GM12878 (cell line): Measurements from ENCODE around the gene DMBX1. TPM values are rescaled to one million over a fixed set of nuclear protein-coding genes. Genes with fewer than 3 reads are reported as not detected.

Experiments used
- ATAC-seq: fragments of 200-7000 bp; cut with Tn5 transposase; 3 replicates; pipeline ENCODE4 v1.9.1; 2020; ENCODE audit warnings: mild to moderate bottlenecking, moderate library complexity
- BruUV-seq: library from RNA; stranded (reverse); fragments of 400-500 nt; replicated peaks from 2 replicates; lab custom pipeline; 2021; lab: Mats Ljungman, UMichigan
- CTCF ChIA-PET: fragments of 300-600 bp; sonication (Branson Sonifier 250); formaldehyde crosslinking; extraction: SDS; loops from one replicate; lab custom pipeline; 2021; ENCODE audit warnings: inconsistent platforms; lab: Yijun Ruan, JAX
- POLR2A ChIA-PET: fragments of 350-600 bp; formaldehyde crosslinking; extraction: SDS; loops from one replicate; lab custom pipeline; 2021; ENCODE audit warnings: inconsistent platforms; lab: Charles Lee
- RAD21 ChIA-PET: fragments of 300-600 bp; sonication (Branson Sonifier 250); formaldehyde crosslinking; loops from one replicate; lab custom pipeline; 2023; ENCODE audit warnings: antibody characterized with exemption; ENCODE audit not compliant: unreplicated experiment; lab: Charles Lee
- SMC1A ChIA-PET: fragments of 300-600 bp; sonication (Branson Sonifier 250); formaldehyde crosslinking; loops from one replicate; lab custom pipeline; 2023; ENCODE audit not compliant: unreplicated experiment, uncharacterized antibody; lab: Charles Lee
- DNase-seq: peaks from one replicate; pipeline ENCODE4 v3.0.0-alpha.2; 2011; ENCODE audit warnings: low read depth, low spot score
- FAIRE-seq: peaks from 3 replicates; lab custom pipeline; 2011; peaks lifted over from hg19 to GRCh38; lab: Jason Lieb, UNC
- H2AFZ ChIP-seq: 2 replicates; pipeline ENCODE4 v1.6.0; 2011; ENCODE audit warnings: low read depth, low read length, control low read depth; ENCODE audit not compliant: control insufficient read depth
- H3K27ac ChIP-seq: 2 replicates; pipeline ENCODE4 v1.5.1; 2011; ENCODE audit warnings: control low read depth; ENCODE audit not compliant: control insufficient read depth, insufficient read depth
- H3K27me3 ChIP-seq, 2 experiments: replicated peaks in 1 of 2; 2 replicates each; pipeline versions ENCODE4 v1.6.0 to v1.6.1; 2011; ENCODE audit warnings: low read length in 1 of 2; ENCODE audit not compliant: control insufficient read depth in 2 of 2, insufficient read depth in 2 of 2
- H3K36me3 ChIP-seq, 2 experiments: 2 replicates each; pipeline ENCODE4 v1.5.1; 2011; ENCODE audit warnings: low read length in 1 of 2; ENCODE audit not compliant: control insufficient read depth in 2 of 2, insufficient read depth in 2 of 2
- H3K4me1 ChIP-seq: 2 replicates; pipeline ENCODE4 v1.6.1; 2011; ENCODE audit warnings: mild to moderate bottlenecking, low read length, moderate library complexity, mixed read lengths; ENCODE audit not compliant: control insufficient read depth, insufficient read depth
- H3K4me2 ChIP-seq: 2 replicates; pipeline ENCODE4 v1.6.0; 2011; ENCODE audit warnings: control low read depth; ENCODE audit not compliant: control insufficient read depth, insufficient read depth
- H3K4me3 ChIP-seq: fragments of 200-600 bp; sonication (generic); 2 replicates; pipeline ENCODE4 v1.5.1; 2016
- H3K79me2 ChIP-seq: 2 replicates; pipeline ENCODE4 v1.6.0; 2011; ENCODE audit warnings: low read length; ENCODE audit not compliant: control insufficient read depth, insufficient read depth
- H3K9ac ChIP-seq: 2 replicates; pipeline ENCODE4 v1.8.0; 2011; ENCODE audit warnings: low read length, control low read depth, mixed read lengths; ENCODE audit not compliant: control insufficient read depth, insufficient read depth
- H3K9me3 ChIP-seq: replicated peaks from 3 replicates; pipeline ENCODE4 v1.5.1; 2011; ENCODE audit warnings: mild to moderate bottlenecking, low read length; ENCODE audit not compliant: control insufficient read depth, insufficient read depth
- H4K20me1 ChIP-seq: 2 replicates; pipeline ENCODE4 v1.6.0; 2011; ENCODE audit not compliant: control insufficient read depth, insufficient read depth
- EZH2 ChIP-seq: IDR thresholded peaks from 2 replicates; pipeline ENCODE4 v1.6.1; 2012; ENCODE audit warnings: low read depth, mild to moderate bottlenecking, control low read depth, inconsistent platforms, low read length, borderline replicate concordance; ENCODE audit not compliant: control insufficient read depth
- FOXK2 ChIP-seq: fragments of 450-650 bp; IDR thresholded peaks from 2 replicates; pipeline ENCODE4 v1.6.1; 2017; ENCODE audit warnings: mild to moderate bottlenecking, moderate library complexity
- HCFC1 ChIP-seq: fragments of 150-350 bp; IDR thresholded peaks from 2 replicates; pipeline ENCODE4 v1.6.1; 2014; ENCODE audit warnings: low read length
- HSF1 ChIP-seq: fragments of 150-350 bp; IDR thresholded peaks from 2 replicates; pipeline ENCODE4 v1.6.1; 2014; ENCODE audit warnings: mild to moderate bottlenecking, low read depth, low read length
- IKZF1 ChIP-seq: fragments of 450-650 bp; conservative IDR thresholded peaks from 2 replicates; pipeline ENCODE4 v1.6.1; 2017; ENCODE audit warnings: antibody characterized with exemption, mild to moderate bottlenecking
- IRF5 ChIP-seq: fragments of 450-650 bp; IDR thresholded peaks from 2 replicates; pipeline ENCODE4 v1.6.1; 2017; ENCODE audit warnings: borderline replicate concordance
- JUNB ChIP-seq: IDR thresholded peaks from 2 replicates; pipeline ENCODE4 v1.6.1; 2016; ENCODE audit warnings: antibody characterized with exemption, mild to moderate bottlenecking
- NFIC ChIP-seq: IDR thresholded peaks from 2 replicates; pipeline ENCODE4 v1.6.1; 2012; ENCODE audit warnings: low read depth, mild to moderate bottlenecking, inconsistent platforms, low read length, moderate library complexity
- NR2C1 ChIP-seq: fragments of 450-650 bp; IDR thresholded peaks from 2 replicates; pipeline ENCODE4 v1.6.1; 2017; ENCODE audit warnings: antibody characterized with exemption, mild to moderate bottlenecking, moderate library complexity
- RUNX3 ChIP-seq: IDR thresholded peaks from 2 replicates; pipeline ENCODE4 v1.6.1; 2012; ENCODE audit warnings: low read length, inconsistent platforms
- SRF ChIP-seq, 2 experiments: IDR thresholded peaks; 2 replicates each; pipeline ENCODE4 v1.6.1; 2011; ENCODE audit warnings: low read depth in 2 of 2, low read length in 2 of 2, mild to moderate bottlenecking in 1 of 2, moderate library complexity in 1 of 2
- ZBED1 ChIP-seq: IDR thresholded peaks from 2 replicates; pipeline ENCODE4 v1.6.1; 2016; ENCODE audit warnings: borderline replicate concordance
- ZNF207 ChIP-seq: fragments of 450-650 bp; IDR thresholded peaks from 2 replicates; pipeline ENCODE4 v1.6.1; 2014; ENCODE audit warnings: antibody characterized with exemption, mild to moderate bottlenecking, borderline replicate concordance
- ZNF24 ChIP-seq: fragments of 450-650 bp; IDR thresholded peaks from 2 replicates; pipeline ENCODE4 v1.6.1; 2017; ENCODE audit warnings: antibody characterized with exemption, mild to moderate bottlenecking
- WGBS: methylation state at CpG from one replicate; pipeline ENCODE4 v1.1.6; 2016; ENCODE audit warnings: low lambda C conversion rate; ENCODE audit not compliant: insufficient replicate concordance, insufficient coverage; ENCODE audit errors: missing lambda C conversion rate; 5-methylcytosine and 5-hydroxymethylcytosine counted together
- in situ Hi-C: fragments of 300-500 bp; cut with MboI; formaldehyde crosslinking; loops from 9 replicates; pipeline ENCODE4 v1.14.3; 2018; ENCODE audit warnings: mixed read lengths
- intact Hi-C: fragments of 100-400 bp; cut with micrococcal nuclease; formaldehyde crosslinking; loops from one replicate; pipeline ENCODE4 v1.14.2; 2022; ENCODE audit not compliant: unreplicated experiment
- polyA plus RNA-seq, 11 experiments: library from polyadenylated mRNA; depleted of rRNA in 4 of 11; unstranded in 6 of 11; stranded (reverse) in 5 of 11; fragments of >200 nt; fragmentation: Nextera tagmentation in 4 of 11; fragmentation: Illumina TruSeq in 1 of 11; extraction: Ambion mirVana in 4 of 11; extraction: Trizol in 1 of 11; gene quantifications; 1 replicate in 1 of 11; 2 replicates in 10 of 11; pipeline versions ENCODE4 v1.2.1 to v1.2.3, GENCODE V29; 2011 to 2016; ENCODE audit warnings: inconsistent platforms in 2 of 11, missing spikeins in 2 of 11, low read depth in 1 of 11
- total RNA-seq, 4 experiments: library from RNA; depleted of rRNA in 3 of 4; stranded (reverse); fragments of >200 nt in 3 of 4; fragmentation: Illumina TruSeq in 1 of 4; extraction: Trizol in 1 of 4; gene quantifications; 2 replicates each; pipeline versions ENCODE4 v1.2.1 to v1.2.3, GENCODE V29; 2013 to 2021
- TF ChIP-seq, protein P1 (sequence below): IDR thresholded peaks from 2 replicates; pipeline ENCODE4 v1.6.1; 2012; ENCODE audit warnings: low read depth, low read length, improper control_type of control experiment

The DMBX1 gene
- total and polyA plus RNA-seq, 10 of the 15 experiments (the other 5 are each of a cell fraction or from before 2014, with no cell fraction given): 0.03 TPM; not detected in 9

- Histone ChIP-seq H3K9ac (no peak overlapping the region), H3K27me3 (peaks cover 5 to 6% of the 10 kb centered on the region in 2 experiments; a peak in 3 of 4 replicates), H3K27ac (no peak overlapping the region), H3K4me2 (no peak overlapping the region), H3K36me3 (no peaks in the 10 kb centered on the region), H3K9me3 (no peaks in the 10 kb centered on the region), H2AFZ (no peak overlapping the region), H3K4me1 (no peaks in the 10 kb centered on the region), H3K79me2 (no peaks in the 10 kb centered on the region), H4K20me1 (no peaks in the 10 kb centered on the region), H3K4me3 (no peak overlapping the region)
- FAIRE-seq: no peak
- ChIA-PET SMC1A (no interaction called here), POLR2A (no interaction called here), CTCF (interaction anchor here (2.4 kb wide), 1 partner anchor 74 kb away, joined by 7 read pairs; no protein-coding TSS in a partner anchor), RAD21 (no interaction called here)
- in situ Hi-C loops: no loop called here
- ATAC-seq: no peak
- DNase-seq: no peak
- intact Hi-C loops: no loop called here
- no TSS peak for BruUV-seq
- 48% methylated on average over 14 of the region's 15 CpGs for WGBS
- TF ChIP-seq JUNB (no peak), EZH2 (no peak), SRF (IDR thresholded peaks at IDR 0.05; ENCODE audit: low read depth in 2 of 2, low read length in 2 of 2) (no peak), ZBED1 (no peak), IKZF1 (no peak), IRF5 (no peak)
Measured at GRCh38 chr1:46452931-46453325, 36.7 kb upstream of the DMBX1 start.

- DNase-seq: no peak
- POLR2A ChIA-PET: no interaction called here
- CTCF ChIA-PET: interaction anchor here (1.0 to 2.4 kb wide), 2 partner anchors 12 to 73 kb away, joined by 4 to 7 read pairs; no protein-coding TSS in a partner anchor
- intact Hi-C loops (no loop called here), in situ Hi-C loops (no loop called here)
- no peak for FAIRE-seq
- H3K4me3 ChIP-seq: no peak overlapping the region
- no TSS peak for BruUV-seq
- no peaks in the 10 kb centered on the region for H3K9me3 ChIP-seq
- RAD21 ChIA-PET: no interaction called here
- H4K20me1 ChIP-seq: no peaks in the 10 kb centered on the region
- peaks cover 5 to 6% of the 10 kb centered on the region in 2 experiments; a peak in 3 of 4 replicates for H3K27me3 ChIP-seq
- H3K4me2 ChIP-seq: no peak overlapping the region
- no peak overlapping the region for H2AFZ ChIP-seq
- SMC1A ChIA-PET: no interaction called here
- 0% methylated on average over 4 of the region's 4 CpGs for WGBS
- H3K79me2 ChIP-seq: no peaks in the 10 kb centered on the region
- H3K36me3 ChIP-seq: no peaks in the 10 kb centered on the region
- no peaks in the 10 kb centered on the region for H3K4me1 ChIP-seq
- H3K27ac ChIP-seq: no peak overlapping the region
- H3K9ac ChIP-seq: no peak overlapping the region
- ATAC-seq: no peak
- TF ChIP-seq, protein P1, sequence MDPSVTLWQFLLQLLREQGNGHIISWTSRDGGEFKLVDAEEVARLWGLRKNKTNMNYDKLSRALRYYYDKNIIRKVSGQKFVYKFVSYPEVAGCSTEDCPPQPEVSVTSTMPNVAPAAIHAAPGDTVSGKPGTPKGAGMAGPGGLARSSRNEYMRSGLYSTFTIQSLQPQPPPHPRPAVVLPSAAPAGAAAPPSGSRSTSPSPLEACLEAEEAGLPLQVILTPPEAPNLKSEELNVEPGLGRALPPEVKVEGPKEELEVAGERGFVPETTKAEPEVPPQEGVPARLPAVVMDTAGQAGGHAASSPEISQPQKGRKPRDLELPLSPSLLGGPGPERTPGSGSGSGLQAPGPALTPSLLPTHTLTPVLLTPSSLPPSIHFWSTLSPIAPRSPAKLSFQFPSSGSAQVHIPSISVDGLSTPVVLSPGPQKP: no peak
- TF ChIP-seq ZNF207 (no peak), NFIC (no peak), NR2C1 (no peak), RUNX3 (no peak), HSF1 (no peak), ZNF24 (no peak), FOXK2 (no peak), HCFC1 (no peak)
Measured at GRCh38 chr1:46453449-46453848, 36.2 kb upstream of the DMBX1 start.
